ENCODE data around the gene WDR86. TPM values are rescaled to one million over a fixed set of nuclear protein-coding genes. Genes with fewer than 3 reads are reported as not detected.

Gene WDR86
- total RNA-seq, 1 experiment from 2014 or later, result 24.4 TPM

DNA sequence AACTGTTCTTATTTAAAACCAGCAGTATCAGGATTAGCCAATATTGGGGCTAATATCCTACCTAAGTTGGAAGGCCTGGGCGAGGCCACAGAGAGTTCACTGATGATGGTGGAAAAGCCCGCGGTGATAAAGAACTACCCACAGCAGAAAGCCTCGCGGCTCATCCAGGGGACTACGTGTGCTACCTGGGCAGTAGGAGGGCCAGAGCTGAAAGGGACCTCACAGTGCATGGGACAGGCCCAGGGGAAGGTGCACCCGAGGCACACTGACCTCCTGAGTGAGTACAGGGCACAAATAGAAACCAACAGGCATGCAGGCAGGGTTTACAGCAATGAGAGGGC lies 1.4 kb downstream of the WDR86 start:
- H3K9me3 Mint-ChIP-seq, result no peaks in the 10 kb centered on the region
- DNase-seq (ENCODE audit: low spot score) (no peak), ATAC-seq (no peak; the same call in 1 of the 2 replicates)
- peak overlapping the region; percentile 74 for H3K4me3 Mint-ChIP-seq
- TF ChIP-seq NR3C1 (CRISPR knock-in tag; conservative IDR thresholded peaks at IDR 0.05; ENCODE audit: low read depth) (no peak), ZNF416 (CRISPR knock-in tag; IDR thresholded peaks at IDR 0.05) (no peak), OVOL2 (CRISPR knock-in tag; IDR thresholded peaks at IDR 0.05; ENCODE audit: borderline replicate concordance) (no peak)
- TF ChIP-seq, protein P1, sequence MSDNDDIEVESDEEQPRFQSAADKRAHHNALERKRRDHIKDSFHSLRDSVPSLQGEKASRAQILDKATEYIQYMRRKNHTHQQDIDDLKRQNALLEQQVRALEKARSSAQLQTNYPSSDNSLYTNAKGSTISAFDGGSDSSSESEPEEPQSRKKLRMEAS (CRISPR knock-in tag; IDR thresholded peaks at IDR 0.05), result 0 out of 2 replicates have a peak, but pooled peaks have one; percentile 13
- CTCF ChIA-PET, result no interaction called here
- no peaks in the 10 kb centered on the region for H3K36me3 Mint-ChIP-seq
- POLR2A ChIA-PET, result no interaction called here
- peaks cover 33% of the 10 kb centered on the region for H3K27me3 Mint-ChIP-seq (ENCODE audit: low read depth)
- H3K4me1 Mint-ChIP-seq, result peaks cover 41% of the 10 kb centered on the region
- peak overlapping the region; percentile 22; the same call in 1 of the 2 replicates for H3K27ac Mint-ChIP-seq

DNA sequence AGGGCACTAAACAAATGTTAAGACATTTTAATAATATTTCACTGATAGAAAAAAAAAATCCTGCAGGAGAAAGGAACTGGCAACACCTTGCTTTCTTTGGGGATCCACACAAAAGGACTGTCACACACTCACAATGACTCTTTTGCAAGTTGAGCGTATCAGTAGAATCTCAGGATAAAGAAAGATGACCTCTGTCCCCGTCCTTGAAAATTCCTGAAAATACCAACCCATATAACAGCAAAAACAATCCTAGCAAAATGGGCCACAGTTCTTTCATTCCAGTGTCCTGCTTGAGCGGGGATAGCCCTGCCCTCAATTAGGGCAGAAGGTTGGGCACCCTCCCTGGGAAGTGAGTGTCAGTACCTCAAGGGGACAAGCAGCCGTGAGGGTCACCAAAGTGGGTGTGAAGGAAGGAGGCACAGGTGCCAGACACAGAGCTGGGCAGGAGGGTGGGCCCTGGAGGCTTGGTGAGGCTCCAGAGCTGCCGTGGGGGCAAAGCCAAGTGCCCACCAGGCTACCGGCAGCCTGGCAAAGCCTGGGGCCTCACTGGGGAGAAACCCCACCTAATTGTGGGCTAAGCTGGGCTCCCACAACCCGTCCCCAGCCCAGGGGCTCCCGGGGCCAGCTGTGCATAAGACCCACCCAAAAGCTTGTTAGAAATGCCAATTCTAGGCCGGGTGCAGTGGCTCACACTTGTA lies 2.8 kb downstream of the WDR86 start:
- peaks cover 19% of the 10 kb centered on the region for H3K27me3 Mint-ChIP-seq (ENCODE audit: low read depth)
- ATAC-seq, result no peak
- ChIA-PET POLR2A (no interaction called here), CTCF (no interaction called here)
- no peak for DNase-seq (ENCODE audit: low spot score)
- H3K4me1 Mint-ChIP-seq, result peaks cover 36% of the 10 kb centered on the region
- H3K4me3 Mint-ChIP-seq, result no peak overlapping the region
- TF ChIP-seq OVOL2 (CRISPR knock-in tag; IDR thresholded peaks at IDR 0.05; ENCODE audit: borderline replicate concordance) (no peak), ZNF121 (CRISPR knock-in tag; IDR thresholded peaks at IDR 0.05) (no peak), CREM (CRISPR knock-in tag; IDR thresholded peaks at IDR 0.05) (no peak), ELF4 (CRISPR knock-in tag; IDR thresholded peaks at IDR 0.05; ENCODE audit: low read depth) (no peak), SP1 (CRISPR knock-in tag; conservative IDR thresholded peaks at IDR 0.05) (no peak), GABPB1 (CRISPR knock-in tag; IDR thresholded peaks at IDR 0.05) (no peak)
- TF ChIP-seq, protein P2, sequence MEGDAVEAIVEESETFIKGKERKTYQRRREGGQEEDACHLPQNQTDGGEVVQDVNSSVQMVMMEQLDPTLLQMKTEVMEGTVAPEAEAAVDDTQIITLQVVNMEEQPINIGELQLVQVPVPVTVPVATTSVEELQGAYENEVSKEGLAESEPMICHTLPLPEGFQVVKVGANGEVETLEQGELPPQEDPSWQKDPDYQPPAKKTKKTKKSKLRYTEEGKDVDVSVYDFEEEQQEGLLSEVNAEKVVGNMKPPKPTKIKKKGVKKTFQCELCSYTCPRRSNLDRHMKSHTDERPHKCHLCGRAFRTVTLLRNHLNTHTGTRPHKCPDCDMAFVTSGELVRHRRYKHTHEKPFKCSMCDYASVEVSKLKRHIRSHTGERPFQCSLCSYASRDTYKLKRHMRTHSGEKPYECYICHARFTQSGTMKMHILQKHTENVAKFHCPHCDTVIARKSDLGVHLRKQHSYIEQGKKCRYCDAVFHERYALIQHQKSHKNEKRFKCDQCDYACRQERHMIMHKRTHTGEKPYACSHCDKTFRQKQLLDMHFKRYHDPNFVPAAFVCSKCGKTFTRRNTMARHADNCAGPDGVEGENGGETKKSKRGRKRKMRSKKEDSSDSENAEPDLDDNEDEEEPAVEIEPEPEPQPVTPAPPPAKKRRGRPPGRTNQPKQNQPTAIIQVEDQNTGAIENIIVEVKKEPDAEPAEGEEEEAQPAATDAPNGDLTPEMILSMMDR (IDR thresholded peaks at IDR 0.05), result no peak
- TF ChIP-seq, protein P3, sequence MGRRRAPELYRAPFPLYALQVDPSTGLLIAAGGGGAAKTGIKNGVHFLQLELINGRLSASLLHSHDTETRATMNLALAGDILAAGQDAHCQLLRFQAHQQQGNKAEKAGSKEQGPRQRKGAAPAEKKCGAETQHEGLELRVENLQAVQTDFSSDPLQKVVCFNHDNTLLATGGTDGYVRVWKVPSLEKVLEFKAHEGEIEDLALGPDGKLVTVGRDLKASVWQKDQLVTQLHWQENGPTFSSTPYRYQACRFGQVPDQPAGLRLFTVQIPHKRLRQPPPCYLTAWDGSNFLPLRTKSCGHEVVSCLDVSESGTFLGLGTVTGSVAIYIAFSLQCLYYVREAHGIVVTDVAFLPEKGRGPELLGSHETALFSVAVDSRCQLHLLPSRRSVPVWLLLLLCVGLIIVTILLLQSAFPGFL (CRISPR knock-in tag; IDR thresholded peaks at IDR 0.05; ENCODE audit: borderline replicate concordance), result no peak
- TF ChIP-seq, protein P4, sequence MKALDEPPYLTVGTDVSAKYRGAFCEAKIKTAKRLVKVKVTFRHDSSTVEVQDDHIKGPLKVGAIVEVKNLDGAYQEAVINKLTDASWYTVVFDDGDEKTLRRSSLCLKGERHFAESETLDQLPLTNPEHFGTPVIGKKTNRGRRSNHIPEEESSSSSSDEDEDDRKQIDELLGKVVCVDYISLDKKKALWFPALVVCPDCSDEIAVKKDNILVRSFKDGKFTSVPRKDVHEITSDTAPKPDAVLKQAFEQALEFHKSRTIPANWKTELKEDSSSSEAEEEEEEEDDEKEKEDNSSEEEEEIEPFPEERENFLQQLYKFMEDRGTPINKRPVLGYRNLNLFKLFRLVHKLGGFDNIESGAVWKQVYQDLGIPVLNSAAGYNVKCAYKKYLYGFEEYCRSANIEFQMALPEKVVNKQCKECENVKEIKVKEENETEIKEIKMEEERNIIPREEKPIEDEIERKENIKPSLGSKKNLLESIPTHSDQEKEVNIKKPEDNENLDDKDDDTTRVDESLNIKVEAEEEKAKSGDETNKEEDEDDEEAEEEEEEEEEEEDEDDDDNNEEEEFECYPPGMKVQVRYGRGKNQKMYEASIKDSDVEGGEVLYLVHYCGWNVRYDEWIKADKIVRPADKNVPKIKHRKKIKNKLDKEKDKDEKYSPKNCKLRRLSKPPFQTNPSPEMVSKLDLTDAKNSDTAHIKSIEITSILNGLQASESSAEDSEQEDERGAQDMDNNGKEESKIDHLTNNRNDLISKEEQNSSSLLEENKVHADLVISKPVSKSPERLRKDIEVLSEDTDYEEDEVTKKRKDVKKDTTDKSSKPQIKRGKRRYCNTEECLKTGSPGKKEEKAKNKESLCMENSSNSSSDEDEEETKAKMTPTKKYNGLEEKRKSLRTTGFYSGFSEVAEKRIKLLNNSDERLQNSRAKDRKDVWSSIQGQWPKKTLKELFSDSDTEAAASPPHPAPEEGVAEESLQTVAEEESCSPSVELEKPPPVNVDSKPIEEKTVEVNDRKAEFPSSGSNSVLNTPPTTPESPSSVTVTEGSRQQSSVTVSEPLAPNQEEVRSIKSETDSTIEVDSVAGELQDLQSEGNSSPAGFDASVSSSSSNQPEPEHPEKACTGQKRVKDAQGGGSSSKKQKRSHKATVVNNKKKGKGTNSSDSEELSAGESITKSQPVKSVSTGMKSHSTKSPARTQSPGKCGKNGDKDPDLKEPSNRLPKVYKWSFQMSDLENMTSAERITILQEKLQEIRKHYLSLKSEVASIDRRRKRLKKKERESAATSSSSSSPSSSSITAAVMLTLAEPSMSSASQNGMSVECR (CRISPR knock-in tag; IDR thresholded peaks at IDR 0.05; ENCODE audit: borderline replicate concordance), result no peak
- TF ChIP-seq, protein P5, sequence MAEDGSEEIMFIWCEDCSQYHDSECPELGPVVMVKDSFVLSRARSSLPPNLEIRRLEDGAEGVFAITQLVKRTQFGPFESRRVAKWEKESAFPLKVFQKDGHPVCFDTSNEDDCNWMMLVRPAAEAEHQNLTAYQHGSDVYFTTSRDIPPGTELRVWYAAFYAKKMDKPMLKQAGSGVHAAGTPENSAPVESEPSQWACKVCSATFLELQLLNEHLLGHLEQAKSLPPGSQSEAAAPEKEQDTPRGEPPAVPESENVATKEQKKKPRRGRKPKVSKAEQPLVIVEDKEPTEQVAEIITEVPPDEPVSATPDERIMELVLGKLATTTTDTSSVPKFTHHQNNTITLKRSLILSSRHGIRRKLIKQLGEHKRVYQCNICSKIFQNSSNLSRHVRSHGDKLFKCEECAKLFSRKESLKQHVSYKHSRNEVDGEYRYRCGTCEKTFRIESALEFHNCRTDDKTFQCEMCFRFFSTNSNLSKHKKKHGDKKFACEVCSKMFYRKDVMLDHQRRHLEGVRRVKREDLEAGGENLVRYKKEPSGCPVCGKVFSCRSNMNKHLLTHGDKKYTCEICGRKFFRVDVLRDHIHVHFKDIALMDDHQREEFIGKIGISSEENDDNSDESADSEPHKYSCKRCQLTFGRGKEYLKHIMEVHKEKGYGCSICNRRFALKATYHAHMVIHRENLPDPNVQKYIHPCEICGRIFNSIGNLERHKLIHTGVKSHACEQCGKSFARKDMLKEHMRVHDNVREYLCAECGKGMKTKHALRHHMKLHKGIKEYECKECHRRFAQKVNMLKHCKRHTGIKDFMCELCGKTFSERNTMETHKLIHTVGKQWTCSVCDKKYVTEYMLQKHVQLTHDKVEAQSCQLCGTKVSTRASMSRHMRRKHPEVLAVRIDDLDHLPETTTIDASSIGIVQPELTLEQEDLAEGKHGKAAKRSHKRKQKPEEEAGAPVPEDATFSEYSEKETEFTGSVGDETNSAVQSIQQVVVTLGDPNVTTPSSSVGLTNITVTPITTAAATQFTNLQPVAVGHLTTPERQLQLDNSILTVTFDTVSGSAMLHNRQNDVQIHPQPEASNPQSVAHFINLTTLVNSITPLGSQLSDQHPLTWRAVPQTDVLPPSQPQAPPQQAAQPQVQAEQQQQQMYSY (CRISPR knock-in tag; IDR thresholded peaks at IDR 0.05), result no peak
- no peaks in the 10 kb centered on the region for H3K36me3 Mint-ChIP-seq
- H3K27ac Mint-ChIP-seq, result no peak overlapping the region
- no peaks in the 10 kb centered on the region for H3K9me3 Mint-ChIP-seq
